HK-2 (cell line): ENCODE measurements around the gene GTSF1L.

Experiments
- DNase-seq: peaks from one replicate; pipeline ENCODE4 v3.0.0-alpha.2; 2018; ENCODE audit not compliant: unreplicated experiment

The GTSF1L gene

GRCh38 chr20:43746344-43747137 is 19.7 kb upstream of the GTSF1L start:
- no peak for DNase-seq

GRCh38 chr20:43744966-43745730 is 18.3 kb upstream of the GTSF1L start:
- no peak for DNase-seq

GRCh38 chr20:43744151-43744611 is 17.4 kb upstream of the GTSF1L start:
- no peak for DNase-seq

- no peak for DNase-seq
Measured at GRCh38 chr20:43740642-43741041, 13.8 kb upstream of the GTSF1L start.

- DNase-seq: no peak
Measured at GRCh38 chr20:43739148-43739749, 12.4 kb upstream of the GTSF1L start.

GRCh38 chr20:43737925-43738324 is 11.1 kb upstream of the GTSF1L start:
- DNase-seq: no peak

- no peak for DNase-seq
Measured at GRCh38 chr20:43736588-43737158, 9.9 kb upstream of the GTSF1L start.

- DNase-seq: no peak
Measured at GRCh38 chr20:43731927-43732326, 5.1 kb upstream of the GTSF1L start.

- no peak for DNase-seq
Measured at GRCh38 chr20:43731469-43731868, 4.7 kb upstream of the GTSF1L start.

- no peak for DNase-seq
Measured at GRCh38 chr20:43728686-43729255, 2.0 kb upstream of the GTSF1L start.

- DNase-seq: no peak
Measured at GRCh38 chr20:43727980-43728590, 1.3 kb upstream of the GTSF1L start.

GRCh38 chr20:43726333-43726732 is 469 bp downstream of the GTSF1L start:
- no peak for DNase-seq

GRCh38 chr20:43725666-43726065 is 1.1 kb downstream of the GTSF1L start:
- DNase-seq: no peak

GRCh38 chr20:43724383-43724782 is 2.4 kb downstream of the GTSF1L start:
- no peak for DNase-seq

GRCh38 chr20:43723735-43724134 is 3.1 kb downstream of the GTSF1L start:
- no peak for DNase-seq

GRCh38 chr20:43723186-43723585 is 3.6 kb downstream of the GTSF1L start:
- no peak for DNase-seq

GRCh38 chr20:43722153-43722505 is 4.7 kb downstream of the GTSF1L start:
- DNase-seq: no peak

GRCh38 chr20:43721429-43722152 is 5.2 kb downstream of the GTSF1L start:
- no peak for DNase-seq

GRCh38 chr20:43721097-43721428 is 5.7 kb downstream of the GTSF1L start:
- no peak for DNase-seq

GRCh38 chr20:43720007-43720406 is 6.8 kb downstream of the GTSF1L start:
- no peak for DNase-seq

- DNase-seq: no peak
Measured at GRCh38 chr20:43717616-43717995, 9.2 kb downstream of the GTSF1L start.
